ENCODE results near the gene CDC34. TPM values are rescaled to one million over a fixed set of nuclear protein-coding genes. Genes with fewer than 3 reads are reported as not detected.

CDC34 gene
- total and polyA plus RNA-seq, 9 of the 15 experiments (the other 6 are each of a cell fraction or from before 2014, with no cell fraction given) = 0.80 to 203 (median 65.5) TPM

GRCh38 chr19:570251-570686 is 38.7 kb downstream of the CDC34 start:
- intact Hi-C loops (cut with micrococcal nuclease) = no loop called here
- in situ Hi-C loops (cut with MboI) = no loop called here
- no peak overlapping the region for H3K4me2 ChIP-seq (ENCODE audit: insufficient read depth, low read length)
- FAIRE-seq = no peak
- H4K20me1 ChIP-seq (replicated peaks; ENCODE audit: control insufficient read depth, insufficient read depth, low read length) = peaks cover 20% of the 10 kb centered on the region
- peak in 3 of 4 experiments; percentile 55 to 61 (median 60) for DNase-seq (ENCODE audit: extremely low read depth in 1 of 4, low spot score in 3 of 4)
- CTCF ChIA-PET (ENCODE audit: low intra/inter-chr PET ratio) = no interaction called here
- H3K4me1 ChIP-seq (replicated peaks in 1 of 2; ENCODE audit: control insufficient read depth in 2 of 2, insufficient read depth in 2 of 2, low read length in 2 of 2) = peaks cover 14 to 58% of the 10 kb centered on the region in 2 experiments
- no peaks in the 10 kb centered on the region for H3K27me3 ChIP-seq (ENCODE audit: control insufficient read depth in 2 of 2, insufficient read depth in 2 of 2, low read length in 2 of 2)
- 92% methylated on average over 12 of the region's 25 CpGs for WGBS (ENCODE audit: insufficient coverage, low coverage, missing lambda C conversion rate)
- H3K9ac ChIP-seq (ENCODE audit: insufficient read depth in 1 of 2, low read depth in 2 of 2, low read length in 2 of 2) = no peak overlapping the region
- peaks cover 32% of the 10 kb centered on the region for H3K79me2 ChIP-seq (ENCODE audit: control insufficient read depth, insufficient read depth, low read length)
- POLR2A ChIA-PET = no interaction called here
- no TSS peak for BruUV-seq (replicated peaks)
- ATAC-seq = no peak
- peaks cover 10% of the 10 kb centered on the region for H3K9me3 ChIP-seq (replicated peaks; ENCODE audit: control insufficient read depth, insufficient read depth, low read depth, low read length)
- TF ChIP-seq TRIM24 (IDR thresholded peaks at IDR 0.05) = peak; percentile 31 to 69; a peak in 3 of 4 replicates
- no peak for TF ChIP-seq TFAM (CRISPR knock-in tag; conservative IDR thresholded peaks at IDR 0.05)
- TF ChIP-seq ZBTB7A (IDR thresholded peaks at IDR 0.05; ENCODE audit: borderline replicate concordance, control insufficient read depth, low read depth, low read length) = no peak
- no peak for TF ChIP-seq CCNT2 (IDR thresholded peaks at IDR 0.05; ENCODE audit: borderline replicate concordance, extremely low read depth, insufficient read length, low read depth, low read length)
- no peak for TF ChIP-seq ZNF584 (CRISPR knock-in tag; IDR thresholded peaks at IDR 0.05; ENCODE audit: low read depth)
- no peak for TF ChIP-seq ZNF277 (CRISPR knock-in tag; IDR thresholded peaks at IDR 0.05; ENCODE audit: borderline replicate concordance)
- TF ChIP-seq TOE1 (IDR thresholded peaks at IDR 0.05; ENCODE audit: borderline replicate concordance) = 0 out of 2 replicates have a peak, but pooled peaks have one; percentile 16
- TF ChIP-seq TOE1 (CRISPR knock-in tag; IDR thresholded peaks at IDR 0.05; ENCODE audit: borderline replicate concordance, low read depth) = no peak
- H3K4me3 ChIP-seq = no peak overlapping the region
- H3K9me1 ChIP-seq (ENCODE audit: control insufficient read depth, insufficient read depth, low read length) = peaks cover 5% of the 10 kb centered on the region
- peak overlapping the region; percentile 65; the same call in 1 of the 3 replicates for H3K27ac ChIP-seq (ENCODE audit: extremely low read depth, low read depth, low read length)
- no peak overlapping the region for H2AFZ ChIP-seq (ENCODE audit: low read depth, low read length)
- H3K36me3 ChIP-seq (ENCODE audit: control insufficient read depth, insufficient read depth, low read length) = peaks cover 3% of the 10 kb centered on the region; the same call in 1 of the 3 replicates

Data from K562 (cell line).